H9 (cell line): ENCODE measurements around the gene CLMP. TPM values are rescaled to one million over a fixed set of nuclear protein-coding genes. Genes with fewer than 3 reads are reported as not detected.

Source experiments
- DNase-seq: peaks from one replicate; pipeline ENCODE4 v3.0.0-alpha.2; 2017
- H2AFZ ChIP-seq: one replicate; pipeline ENCODE4 v1.6.1; 2013; ENCODE audit warnings: mild to moderate bottlenecking, low read length, control low read depth, moderate library complexity
- H2AK5ac ChIP-seq: 2 replicates; pipeline ENCODE4 v1.6.1; 2013; ENCODE audit warnings: low read length, control low read depth, mixed read lengths; ENCODE audit not compliant: insufficient read length
- H2BK120ac ChIP-seq: one replicate; pipeline ENCODE4 v1.6.1; 2013; ENCODE audit warnings: low read depth, mild to moderate bottlenecking, low read length, control low read depth, inconsistent platforms; ENCODE audit not compliant: poor library complexity, severe bottlenecking
- H2BK12ac ChIP-seq: 2 replicates; pipeline ENCODE4 v1.6.1; 2013; ENCODE audit warnings: low read length, control low read depth, mixed read lengths, low read depth; ENCODE audit not compliant: insufficient read length
- H2BK15ac ChIP-seq: 2 replicates; pipeline ENCODE4 v1.6.1; 2013; ENCODE audit warnings: low read depth, low read length, control low read depth
- H2BK20ac ChIP-seq: one replicate; pipeline ENCODE4 v1.6.1; 2013; ENCODE audit warnings: low read depth, mild to moderate bottlenecking, low read length, control low read depth, inconsistent platforms; ENCODE audit not compliant: poor library complexity, severe bottlenecking
- H2BK5ac ChIP-seq: 2 replicates; pipeline ENCODE4 v1.6.1; 2013; ENCODE audit warnings: low read length, control low read depth, mixed read lengths; ENCODE audit not compliant: insufficient read length
- H3K14ac ChIP-seq: 2 replicates; pipeline ENCODE4 v1.6.1; 2013; ENCODE audit warnings: low read length, control low read depth; ENCODE audit not compliant: insufficient read depth
- H3K18ac ChIP-seq: 2 replicates; pipeline ENCODE4 v1.6.1; 2013; ENCODE audit warnings: low read depth, mild to moderate bottlenecking, mixed read lengths, low read length, control low read depth; ENCODE audit not compliant: insufficient read length
- H3K23ac ChIP-seq: 2 replicates; pipeline ENCODE4 v1.6.1; 2013; ENCODE audit warnings: low read length, control low read depth, mixed read lengths, low read depth; ENCODE audit not compliant: insufficient read length
- H3K23me2 ChIP-seq: 2 replicates; pipeline ENCODE4 v1.6.1; 2013; ENCODE audit warnings: low read depth, mild to moderate bottlenecking, mixed read lengths, low read length, control low read depth; ENCODE audit not compliant: insufficient read length, poor library complexity, severe bottlenecking
- H3K27ac ChIP-seq: 2 replicates; pipeline ENCODE4 v1.5.1; 2013; ENCODE audit warnings: low read length, control low read depth, mixed read lengths, low read depth; ENCODE audit not compliant: insufficient read length
- H3K27me3 ChIP-seq: 2 replicates; pipeline ENCODE4 v1.6.1; 2013; ENCODE audit warnings: low read length, control low read depth, inconsistent platforms; ENCODE audit not compliant: insufficient read depth
- H3K4ac ChIP-seq: 2 replicates; pipeline ENCODE4 v1.6.1; 2013; ENCODE audit warnings: low read depth, mild to moderate bottlenecking, control low read depth, inconsistent platforms, low read length, moderate library complexity
- H3K4me1 ChIP-seq: 2 replicates; pipeline ENCODE4 v1.6.1; 2013; ENCODE audit warnings: low read length, control low read depth, inconsistent platforms; ENCODE audit not compliant: insufficient read depth
- H3K4me2 ChIP-seq: 2 replicates; pipeline ENCODE4 v1.6.1; 2013; ENCODE audit warnings: low read length, control low read depth, mixed read lengths; ENCODE audit not compliant: insufficient read length, insufficient read depth
- H3K56ac ChIP-seq: 2 replicates; pipeline ENCODE4 v1.6.1; 2013; ENCODE audit warnings: low read depth, mild to moderate bottlenecking, mixed read lengths, low read length, control low read depth; ENCODE audit not compliant: insufficient read length
- H3K79me1 ChIP-seq: 2 replicates; pipeline ENCODE4 v1.6.1; 2013; ENCODE audit warnings: low read depth, mild to moderate bottlenecking, moderate library complexity, low read length, control low read depth, inconsistent platforms; ENCODE audit not compliant: insufficient read depth, poor library complexity, severe bottlenecking
- H3K79me2 ChIP-seq: 2 replicates; pipeline ENCODE4 v1.6.1; 2013; ENCODE audit warnings: low read length, control low read depth, inconsistent platforms; ENCODE audit not compliant: insufficient read depth
- H3K9ac ChIP-seq: 2 replicates; pipeline ENCODE4 v1.6.1; 2013; ENCODE audit warnings: low read length, control low read depth, mixed read lengths; ENCODE audit not compliant: insufficient read length; ENCODE audit errors: extremely low read depth
- H3K9me3 ChIP-seq: one replicate; pipeline ENCODE4 v1.6.1; 2013; ENCODE audit warnings: low read depth, low read length, inconsistent platforms; ENCODE audit not compliant: control insufficient read depth
- H3T11ph ChIP-seq: one replicate; pipeline ENCODE4 v1.6.1; 2013; ENCODE audit warnings: mild to moderate bottlenecking, low read length, control low read depth, inconsistent platforms
- H4K20me1 ChIP-seq: one replicate; pipeline ENCODE4 v1.6.1; 2013; ENCODE audit not compliant: control insufficient read depth, insufficient read length, insufficient read depth
- H4K5ac ChIP-seq: 2 replicates; pipeline ENCODE4 v1.6.1; 2013; ENCODE audit warnings: low read depth, mild to moderate bottlenecking, mixed read lengths, low read length, control low read depth; ENCODE audit not compliant: insufficient read length
- H4K8ac ChIP-seq: replicated peaks from 2 replicates; pipeline ENCODE4 v1.6.1; 2013; ENCODE audit warnings: low read length, control low read depth, mixed read lengths, low read depth; ENCODE audit not compliant: insufficient read length
- H4K91ac ChIP-seq: 2 replicates; pipeline ENCODE4 v1.6.1; 2013; ENCODE audit warnings: low read depth, mild to moderate bottlenecking, moderate library complexity, mixed read lengths, low read length, control low read depth; ENCODE audit not compliant: insufficient read length
- H3K27ac Mint-ChIP-seq, 3 experiments: 2 replicates in 2 of 3; 3 replicates in 1 of 3; pipeline ENCODE4 v1.8.0; 2020 to 2021; ENCODE audit warnings: mixed read lengths in 3 of 3, mild to moderate bottlenecking in 1 of 3, moderate library complexity in 1 of 3
- H3K27me3 Mint-ChIP-seq: 2 replicates; pipeline ENCODE4 v1.8.0; 2021; ENCODE audit warnings: low read depth, mild to moderate bottlenecking, moderate library complexity, mixed read lengths
- H3K36me3 Mint-ChIP-seq, 3 experiments: 2 replicates in 2 of 3; 3 replicates in 1 of 3; pipeline ENCODE4 v1.8.0; 2020 to 2021; ENCODE audit warnings: low read depth in 3 of 3, mixed read lengths in 3 of 3; ENCODE audit not compliant: insufficient read depth in 1 of 3
- H3K4me1 Mint-ChIP-seq, 2 experiments: 2 replicates each; pipeline ENCODE4 v1.8.0; 2020; ENCODE audit warnings: mixed read lengths in 2 of 2
- H3K4me3 Mint-ChIP-seq, 2 experiments: 2 replicates in 1 of 2; 3 replicates in 1 of 2; pipeline ENCODE4 v1.8.0; 2020 to 2021; ENCODE audit warnings: mild to moderate bottlenecking in 2 of 2, mixed read lengths in 2 of 2, moderate library complexity in 1 of 2
- H3K9me3 Mint-ChIP-seq, 2 experiments: 2 replicates in 1 of 2; 3 replicates in 1 of 2; pipeline ENCODE4 v1.8.0; 2020; ENCODE audit warnings: mild to moderate bottlenecking in 2 of 2, mixed read lengths in 2 of 2, moderate library complexity in 1 of 2
- WGBS: extraction: QIAGEN DNeasy Blood & Tissue Kit; methylation state at CpG from one replicate; pipeline ENCODE4 v1.1.7; 2013; ENCODE audit warnings: missing lambda C conversion rate, low lambda C conversion rate, mixed read lengths; ENCODE audit not compliant: insufficient read length; ENCODE audit errors: extremely low coverage; 5-methylcytosine and 5-hydroxymethylcytosine counted together
- total RNA-seq: library from RNA; stranded (reverse); gene quantifications from 2 replicates; pipeline ENCODE4 v1.2.1, GENCODE V29; 2021
- TF ChIP-seq, protein P1 (sequence below): fragments of 200-600 bp; sonication (generic); conservative IDR thresholded peaks from 3 replicates; pipeline ENCODE4 v1.8.0; 2021; ENCODE audit warnings: antibody characterized with exemption, mild to moderate bottlenecking

The CLMP gene
- total RNA-seq, 1 experiment from 2014 or later, result 13.8 TPM

DNA sequence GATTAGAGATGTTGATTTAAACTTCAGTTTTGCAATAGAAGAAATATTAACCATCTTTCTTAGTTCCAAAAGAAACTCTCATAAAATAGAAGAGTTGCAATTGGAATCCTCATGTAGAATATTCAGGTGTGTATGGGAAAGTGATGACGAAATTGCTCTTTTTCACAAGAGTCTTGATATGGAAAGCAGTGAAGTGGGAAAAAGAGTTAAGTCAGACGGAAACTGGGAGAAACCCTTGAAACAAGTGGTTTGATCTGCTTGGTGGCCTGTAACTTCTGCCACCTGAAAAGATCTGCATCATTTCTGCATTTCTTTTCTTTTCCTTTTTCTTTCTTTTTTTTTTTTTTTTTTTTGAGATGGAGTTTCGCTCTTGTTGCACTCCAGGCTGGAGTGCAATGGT is 41.8 kb upstream of the CLMP start:
- H3K27me3 Mint-ChIP-seq, result no peaks in the 10 kb centered on the region
- Histone ChIP-seq H3T11ph (no peak overlapping the region), H3K79me2 (no peaks in the 10 kb centered on the region), H2AFZ (no peak overlapping the region), H4K20me1 (no peaks in the 10 kb centered on the region), H2AK5ac (no peak overlapping the region), H3K14ac (no peak overlapping the region), H3K4me2 (no peak overlapping the region), H3K4ac (no peak overlapping the region), H3K18ac (no peak overlapping the region), H4K5ac (no peak overlapping the region), H3K23ac (no peak overlapping the region), H3K23me2 (no peaks in the 10 kb centered on the region), H3K9ac (no peak overlapping the region), H2BK15ac (no peak overlapping the region), H3K9me3 (no peaks in the 10 kb centered on the region), H3K56ac (no peak overlapping the region), H2BK12ac (no peak overlapping the region), H4K91ac (no peak overlapping the region), H2BK5ac (no peak overlapping the region), H3K79me1 (no peaks in the 10 kb centered on the region), H4K8ac (no peak overlapping the region), H2BK120ac (no peak overlapping the region), H2BK20ac (no peak overlapping the region), H3K4me1 (no peaks in the 10 kb centered on the region), H3K27ac (no peak overlapping the region), H3K27me3 (no peaks in the 10 kb centered on the region)
- H3K4me1 Mint-ChIP-seq, result peaks cover 4 to 10% of the 10 kb centered on the region in 2 experiments
- no CpG with 5 or more reads among the region's 3 CpGs for WGBS
- no peak overlapping the region for H3K27ac Mint-ChIP-seq
- no peak overlapping the region for H3K4me3 Mint-ChIP-seq
- no peaks in the 10 kb centered on the region for H3K9me3 Mint-ChIP-seq
- TF ChIP-seq, protein P1, sequence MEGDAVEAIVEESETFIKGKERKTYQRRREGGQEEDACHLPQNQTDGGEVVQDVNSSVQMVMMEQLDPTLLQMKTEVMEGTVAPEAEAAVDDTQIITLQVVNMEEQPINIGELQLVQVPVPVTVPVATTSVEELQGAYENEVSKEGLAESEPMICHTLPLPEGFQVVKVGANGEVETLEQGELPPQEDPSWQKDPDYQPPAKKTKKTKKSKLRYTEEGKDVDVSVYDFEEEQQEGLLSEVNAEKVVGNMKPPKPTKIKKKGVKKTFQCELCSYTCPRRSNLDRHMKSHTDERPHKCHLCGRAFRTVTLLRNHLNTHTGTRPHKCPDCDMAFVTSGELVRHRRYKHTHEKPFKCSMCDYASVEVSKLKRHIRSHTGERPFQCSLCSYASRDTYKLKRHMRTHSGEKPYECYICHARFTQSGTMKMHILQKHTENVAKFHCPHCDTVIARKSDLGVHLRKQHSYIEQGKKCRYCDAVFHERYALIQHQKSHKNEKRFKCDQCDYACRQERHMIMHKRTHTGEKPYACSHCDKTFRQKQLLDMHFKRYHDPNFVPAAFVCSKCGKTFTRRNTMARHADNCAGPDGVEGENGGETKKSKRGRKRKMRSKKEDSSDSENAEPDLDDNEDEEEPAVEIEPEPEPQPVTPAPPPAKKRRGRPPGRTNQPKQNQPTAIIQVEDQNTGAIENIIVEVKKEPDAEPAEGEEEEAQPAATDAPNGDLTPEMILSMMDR, result no peak
- no peak for DNase-seq
- H3K36me3 Mint-ChIP-seq, result no peaks in the 10 kb centered on the region
